DMS153 treated with DMSO at 0.1 percent for 48 hours (cell line): Measurements from ENCODE around the gene ZGPAT.

Experiments
- DNase-seq: peaks from one replicate; lab custom pipeline; 2025; ENCODE audit not compliant: unreplicated experiment; lab: John Stamatoyannopoulos, UW

The ZGPAT gene

GRCh38 chr20:63778857-63779256 lies 71.0 kb downstream of the ZGPAT start:
- no peak for DNase-seq

- no peak for DNase-seq
Measured at GRCh38 chr20:63781181-63781580, 73.3 kb downstream of the ZGPAT start.

GRCh38 chr20:63782051-63782471 lies 74.2 kb downstream of the ZGPAT start:
- no peak for DNase-seq

DNA sequence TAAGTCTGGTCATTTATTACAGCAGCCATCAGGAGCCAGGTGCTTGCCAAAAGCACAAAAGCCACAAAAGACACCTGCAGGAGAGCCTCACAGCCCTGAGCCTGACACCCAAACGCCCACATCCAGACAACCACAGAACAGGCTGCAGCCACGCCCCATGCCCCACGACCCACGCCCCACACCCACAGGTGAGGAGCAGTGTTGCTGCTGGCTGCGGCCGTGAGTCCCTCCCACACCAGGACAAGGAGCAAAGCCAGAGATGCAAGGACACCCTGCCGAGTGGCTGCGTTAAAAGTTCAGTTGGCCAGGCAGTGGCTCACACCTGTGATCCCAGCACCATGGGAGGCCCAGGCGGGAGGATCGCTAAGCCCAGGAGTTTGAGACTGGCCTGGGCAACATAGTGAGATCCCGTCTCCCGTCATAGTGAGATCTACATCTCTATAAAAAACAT lies 74.7 kb downstream of the ZGPAT start:
- no peak for DNase-seq

- DNase-seq = no peak
Measured at GRCh38 chr20:63783970-63784369, 76.1 kb downstream of the ZGPAT start.

- DNase-seq = no peak
Measured at GRCh38 chr20:63785691-63786131, 77.9 kb downstream of the ZGPAT start.
